Activated CD8-positive, alpha-beta T cell treated with anti-CD3 and anti-CD28 coated beads for 36 hours (primary cell): ENCODE results near the gene PABPN1L. TPM values are rescaled to one million over a fixed set of nuclear protein-coding genes. Genes with fewer than 3 reads are reported as not detected.

ENCODE experiments used
- ATAC-seq: fragments of 200-7000 bp; cut with Tn5 transposase; one replicate; pipeline ENCODE4 v1.10.0; 2021; ENCODE audit warnings: mild to moderate bottlenecking, moderate library complexity
- CTCF ChIA-PET: fragments of 350-600 bp; sonication (Branson Sonifier 250); formaldehyde crosslinking; loops from one replicate; lab custom pipeline; 2021; ENCODE audit warnings: antibody characterized with exemption; lab: Charles Lee
- POLR2A ChIA-PET: fragments of 350-600 bp; sonication (Branson Sonifier 250); formaldehyde crosslinking; loops from one replicate; lab custom pipeline; 2021; ENCODE audit warnings: antibody characterized with exemption; lab: Charles Lee
- DNase-seq: peaks from one replicate; pipeline ENCODE4 v3.0.0-alpha.2; 2020
- H3K27ac Mint-ChIP-seq: one replicate; pipeline ENCODE4 v1.8.0; 2021; ENCODE audit warnings: mild to moderate bottlenecking, mixed read lengths
- H3K27me3 Mint-ChIP-seq: one replicate; pipeline ENCODE4 v1.8.0; 2021; ENCODE audit warnings: mixed read lengths
- H3K36me3 Mint-ChIP-seq: one replicate; pipeline ENCODE4 v1.8.0; 2021; ENCODE audit warnings: low read depth, mixed read lengths
- H3K4me1 Mint-ChIP-seq: one replicate; pipeline ENCODE4 v1.8.0; 2021; ENCODE audit warnings: low read depth, mixed read lengths
- H3K4me3 Mint-ChIP-seq: one replicate; pipeline ENCODE4 v1.8.0; 2021; ENCODE audit warnings: mild to moderate bottlenecking, moderate library complexity, mixed read lengths
- H3K9me3 Mint-ChIP-seq: one replicate; pipeline ENCODE4 v1.8.0; 2021; ENCODE audit warnings: mixed read lengths
- CTCF ChIP-seq: fragments of 200-600 bp; IDR thresholded peaks from one replicate; pipeline ENCODE4 v1.8.0; 2022; ENCODE audit warnings: antibody characterized with exemption, mild to moderate bottlenecking
- intact Hi-C: fragments of 100-400 bp; cut with micrococcal nuclease; formaldehyde crosslinking; loops from one replicate; pipeline ENCODE4 v1.10.0; 2022
- total RNA-seq, 2 experiments: library from RNA; stranded (reverse); gene quantifications; one replicate each; pipeline ENCODE4 v1.2.3, GENCODE V29; 2021

Gene PABPN1L
- total RNA-seq, 2 experiments from 2014 or later, result not detected

- Mint-ChIP-seq H3K27ac (no peak overlapping the region), H3K27me3 (no peaks in the 10 kb centered on the region), H3K4me1 (peaks cover 16% of the 10 kb centered on the region), H3K36me3 (peaks cover 4% of the 10 kb centered on the region), H3K4me3 (no peak overlapping the region), H3K9me3 (no peaks in the 10 kb centered on the region)
- ATAC-seq (no peak), DNase-seq (no peak)
- intact Hi-C loops, result no loop called here
- no peak for TF ChIP-seq CTCF
- CTCF ChIA-PET, result no interaction called here
- POLR2A ChIA-PET, result interaction anchor here (1.2 kb wide), 1 partner anchor 40 kb away, joined by 3 read pairs; no protein-coding TSS in a partner anchor
Measured at GRCh38 chr16:88850531-88851199, 15.8 kb downstream of the PABPN1L start.

- Mint-ChIP-seq H3K4me3 (no peak overlapping the region), H3K27me3 (no peaks in the 10 kb centered on the region), H3K36me3 (peaks cover 4% of the 10 kb centered on the region), H3K27ac (no peak overlapping the region), H3K9me3 (no peaks in the 10 kb centered on the region), H3K4me1 (peaks cover 2% of the 10 kb centered on the region)
- POLR2A ChIA-PET, result interaction anchor here (0.9 to 1.7 kb wide), 2 partner anchors 9 to 10 kb away, joined by 4 read pairs; no protein-coding TSS in a partner anchor
- CTCF ChIA-PET, result no interaction called here
- intact Hi-C loops, result loop anchor here (10.0 kb wide), 1 partner anchor 56 kb away; no protein-coding TSS in a partner anchor
- DNase-seq, result no peak
- no peak for ATAC-seq
- TF ChIP-seq CTCF, result no peak
Measured at GRCh38 chr16:88848557-88848956, 17.9 kb downstream of the PABPN1L start.

DNA sequence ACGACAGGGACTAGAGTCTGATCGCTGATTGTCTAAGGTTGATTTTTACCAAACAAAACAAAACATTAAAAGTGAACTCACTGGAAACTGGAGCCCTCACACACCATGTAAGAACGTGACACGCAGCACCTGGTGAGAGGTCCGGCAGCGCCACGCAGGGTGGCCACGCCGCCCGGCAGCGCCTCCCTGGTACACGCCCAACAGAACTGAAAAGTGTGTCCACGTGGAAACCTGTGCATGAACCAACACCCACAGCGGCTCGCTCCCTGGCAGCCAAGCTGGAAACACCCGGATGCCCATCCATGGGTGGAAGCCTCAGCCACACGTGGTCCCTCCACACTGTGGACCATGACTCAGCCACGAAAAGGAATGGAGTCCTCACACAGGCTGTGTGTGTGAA is 18.8 kb downstream of the PABPN1L start:
- H3K4me3 Mint-ChIP-seq, result no peak overlapping the region
- peaks cover 2% of the 10 kb centered on the region for H3K4me1 Mint-ChIP-seq
- H3K36me3 Mint-ChIP-seq, result peaks cover 4% of the 10 kb centered on the region
- ChIA-PET CTCF (interaction anchor here (1.7 kb wide), 1 partner anchor 32 kb away, joined by 3 read pairs; no protein-coding TSS in a partner anchor), POLR2A (no interaction called here)
- ATAC-seq, result no peak
- H3K9me3 Mint-ChIP-seq, result no peaks in the 10 kb centered on the region
- no peak for DNase-seq
- intact Hi-C loops, result loop anchor here (10.0 kb wide), 1 partner anchor 57 kb away; no protein-coding TSS in a partner anchor
- no peaks in the 10 kb centered on the region for H3K27me3 Mint-ChIP-seq
- no peak for TF ChIP-seq CTCF
- H3K27ac Mint-ChIP-seq, result no peak overlapping the region

DNA sequence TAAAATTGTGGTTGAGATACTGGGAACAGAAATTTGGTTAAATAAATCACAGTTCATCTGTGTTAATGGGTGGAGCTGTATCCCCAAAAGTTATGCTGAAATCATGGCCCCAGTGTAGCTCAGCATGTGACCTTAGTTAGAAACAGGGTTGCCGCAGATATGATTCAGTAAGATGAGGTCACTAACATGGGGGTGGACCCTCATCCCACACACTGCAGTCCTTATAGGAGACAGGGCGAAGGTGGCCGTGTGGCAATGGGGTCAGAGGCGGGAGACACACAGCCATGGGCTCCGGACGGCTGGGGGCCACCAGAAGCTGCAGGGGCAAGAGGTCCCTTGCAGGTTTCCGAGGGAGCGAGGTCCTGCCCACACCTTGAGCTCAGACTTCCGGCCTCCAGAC is 20.4 kb downstream of the PABPN1L start:
- no peak overlapping the region for H3K4me3 Mint-ChIP-seq
- TF ChIP-seq CTCF, result no peak
- ATAC-seq (no peak), DNase-seq (no peak)
- ChIA-PET POLR2A (interaction anchor here (0.8 to 1.2 kb wide), 2 partner anchors 34 to 374 kb away, joined by 3 to 4 read pairs; no protein-coding TSS in a partner anchor), CTCF (interaction anchor here (1.2 to 1.9 kb wide), 2 partner anchors 11 to 12 kb away, joined by 3 to 5 read pairs; partner anchors contain the start of genes GALNS and TRAPPC2L)
- no peaks in the 10 kb centered on the region for H3K36me3 Mint-ChIP-seq
- H3K27me3 Mint-ChIP-seq, result no peaks in the 10 kb centered on the region
- no peaks in the 10 kb centered on the region for H3K9me3 Mint-ChIP-seq
- intact Hi-C loops, result loop anchor here (10.0 kb wide), 1 partner anchor 59 kb away; no protein-coding TSS in a partner anchor
- H3K27ac Mint-ChIP-seq, result no peak overlapping the region
- H3K4me1 Mint-ChIP-seq, result no peaks in the 10 kb centered on the region

GRCh38 chr16:88844419-88845036 is 21.9 kb downstream of the PABPN1L start:
- no peak overlapping the region for H3K27ac Mint-ChIP-seq

More at GRCh38 chr16:88844419-88845036, 21.9 kb downstream of the PABPN1L start:
- CTCF ChIA-PET, result no interaction called here
- H3K4me3 Mint-ChIP-seq, result no peak overlapping the region
- DNase-seq (no peak), ATAC-seq (no peak)
- H3K27me3 Mint-ChIP-seq, result no peaks in the 10 kb centered on the region
- H3K36me3 Mint-ChIP-seq, result no peaks in the 10 kb centered on the region
- no peaks in the 10 kb centered on the region for H3K4me1 Mint-ChIP-seq
- POLR2A ChIA-PET, result no interaction called here
- no peak for TF ChIP-seq CTCF
- no peaks in the 10 kb centered on the region for H3K9me3 Mint-ChIP-seq
- intact Hi-C loops, result loop anchor here (10.0 kb wide), 1 partner anchor 60 kb away; no protein-coding TSS in a partner anchor
